Esophagus mucosa (tissue), 1 donor: ENCODE results near the gene UBAP1. TPM values are rescaled to one million over a fixed set of nuclear protein-coding genes. Genes with fewer than 3 reads are reported as not detected.
"Not testable (repeated sequence)": the region's sequence is repeated elsewhere in the genome, so short reads cannot be mapped to it uniquely, and the experiment has no call there.

Source experiments
- ATAC-seq: fragments of 200-7000 bp; cut with Tn5 transposase; one replicate; pipeline ENCODE4 v1.9.1; 2020
- total RNA-seq: library from RNA; stranded (reverse); gene quantifications from one replicate; pipeline ENCODE4 v1.2.4, GENCODE V29; 2023
- donor health status: DM: yes; HTN: yes; CAD: no.

UBAP1 gene
- total RNA-seq, 1 donor from 2014 or later, result 63.9 TPM

DNA sequence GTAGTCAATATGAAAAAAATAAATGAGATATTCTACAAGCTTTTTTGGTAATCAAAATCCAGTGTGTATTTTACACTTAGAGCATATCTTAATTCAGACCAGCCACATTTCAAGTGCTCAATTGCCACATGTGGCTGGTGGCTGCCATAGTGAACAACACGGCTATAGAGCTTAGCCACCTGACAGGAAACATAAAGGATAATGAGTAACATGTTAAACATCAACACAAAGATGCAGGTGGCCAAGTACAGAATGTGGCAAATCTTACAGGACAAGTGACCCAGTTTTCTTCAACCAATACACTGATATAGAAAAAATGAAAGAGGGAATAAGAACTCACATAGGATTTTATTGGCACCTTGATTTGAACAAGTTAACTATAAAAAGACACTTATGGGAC lies 88.8 kb downstream of the UBAP1 start:
- ATAC-seq, result no peak

DNA sequence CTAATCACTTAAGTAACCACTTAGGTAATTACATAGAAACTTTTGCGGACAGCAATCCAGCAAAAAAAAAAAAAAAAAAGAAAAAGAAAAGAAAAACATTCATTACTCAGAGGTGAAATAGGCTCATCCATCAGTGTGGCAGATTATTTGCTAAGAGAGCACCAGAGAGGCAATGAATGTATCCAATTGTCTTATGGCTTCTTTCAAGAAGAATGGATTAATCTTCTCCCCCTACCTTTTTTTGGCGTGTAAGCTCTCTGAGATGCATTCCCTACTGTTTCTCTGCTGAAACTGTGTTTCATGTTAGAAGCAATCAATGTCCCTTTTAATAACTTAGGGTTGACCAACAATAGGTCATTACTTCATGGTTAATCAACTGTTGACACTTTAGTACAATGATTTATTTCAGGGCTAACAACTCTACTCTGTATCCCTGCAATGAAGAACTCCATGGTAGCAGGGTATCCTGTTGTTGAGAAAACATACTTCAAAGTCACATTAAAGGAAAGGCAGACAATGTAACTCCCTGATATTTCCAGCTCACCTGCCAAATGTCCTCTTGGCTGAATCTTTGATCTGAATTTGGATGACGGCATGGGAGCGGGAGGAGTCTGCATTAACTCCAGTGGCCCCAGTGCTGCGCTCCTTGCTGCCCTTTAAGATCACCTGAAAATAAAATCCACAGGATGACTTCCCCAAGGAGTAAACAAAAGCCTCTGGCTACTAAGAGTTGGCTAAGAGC lies 92.6 kb downstream of the UBAP1 start:
- ATAC-seq, result no peak

DNA sequence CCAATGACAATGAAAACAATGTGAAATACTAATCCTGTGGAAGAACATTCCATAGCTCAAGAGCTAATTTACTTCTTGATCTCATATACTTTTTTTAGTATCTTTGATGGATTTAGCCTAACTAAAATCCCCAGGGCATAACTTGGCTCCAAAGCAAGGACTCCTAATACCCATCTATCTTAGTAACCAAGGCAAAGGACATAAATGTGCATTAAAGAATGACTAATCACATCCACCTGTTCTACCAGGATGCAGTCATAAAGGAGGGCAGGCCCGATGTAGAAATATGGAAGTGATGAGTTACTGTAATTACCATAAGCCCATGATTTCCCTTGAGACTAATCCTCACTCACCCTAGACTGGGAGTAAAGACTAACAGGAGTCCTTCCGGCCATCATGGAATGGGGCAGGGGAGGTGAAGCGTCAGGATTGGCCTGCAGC lies 93.3 kb downstream of the UBAP1 start:
- peak; percentile 92 for ATAC-seq

DNA sequence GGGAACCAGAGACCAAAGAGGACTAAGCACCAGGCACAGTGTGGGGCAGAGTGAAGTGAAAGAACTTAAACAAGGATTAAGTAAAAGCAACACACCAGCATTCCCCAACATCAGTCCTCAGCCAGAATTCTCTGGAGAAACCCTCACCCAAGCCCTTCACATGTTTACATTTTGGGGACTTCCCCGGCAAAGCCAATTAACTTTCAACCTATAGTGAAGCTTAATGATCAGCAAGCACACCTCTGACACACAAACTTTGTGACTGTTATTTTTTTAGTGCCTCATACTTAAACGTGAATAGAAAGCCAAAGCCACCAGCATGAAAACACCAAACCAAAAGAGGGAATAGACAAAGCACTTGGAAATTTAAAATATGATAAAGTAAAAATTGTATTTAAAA lies 94.7 kb downstream of the UBAP1 start:
- not testable (repeated sequence) for ATAC-seq

DNA sequence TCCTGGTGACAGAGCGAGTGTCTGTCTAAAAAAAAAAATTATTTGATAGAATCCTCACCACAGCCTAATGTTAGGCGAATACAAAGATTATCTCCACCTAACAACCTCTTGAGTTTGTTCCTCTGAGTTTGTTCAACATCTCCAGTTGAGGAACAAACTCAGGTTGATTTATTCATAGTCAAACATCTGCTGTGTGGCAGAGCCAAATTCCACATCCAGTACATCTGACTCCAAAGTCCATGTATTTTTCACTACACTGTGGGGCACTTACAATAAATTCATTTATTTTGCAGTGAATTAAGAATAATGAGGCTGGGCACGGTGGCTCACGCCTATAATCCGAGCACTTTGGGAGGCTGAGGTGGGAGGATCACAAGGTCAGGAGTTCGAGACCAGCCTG lies 97.0 kb downstream of the UBAP1 start:
- no peak for ATAC-seq

DNA sequence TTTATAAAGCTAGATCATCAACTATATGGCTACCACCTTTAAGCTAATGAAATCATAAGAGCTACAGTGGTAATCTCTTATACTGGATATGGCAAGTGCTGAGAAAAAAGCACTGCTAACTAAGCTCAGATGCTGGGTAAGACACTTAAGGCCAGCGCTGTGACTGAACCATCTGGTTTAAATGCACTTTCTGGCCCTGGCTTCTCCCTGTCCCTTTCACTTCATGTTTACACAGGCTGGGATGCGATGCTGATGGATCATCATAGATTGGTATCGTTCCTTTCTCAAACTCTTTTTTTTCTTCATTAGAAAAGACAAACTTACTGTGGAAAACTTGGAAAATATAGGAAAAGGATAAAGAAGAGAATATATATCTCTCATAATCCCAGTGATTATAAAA lies 97.9 kb downstream of the UBAP1 start:
- no peak for ATAC-seq

DNA sequence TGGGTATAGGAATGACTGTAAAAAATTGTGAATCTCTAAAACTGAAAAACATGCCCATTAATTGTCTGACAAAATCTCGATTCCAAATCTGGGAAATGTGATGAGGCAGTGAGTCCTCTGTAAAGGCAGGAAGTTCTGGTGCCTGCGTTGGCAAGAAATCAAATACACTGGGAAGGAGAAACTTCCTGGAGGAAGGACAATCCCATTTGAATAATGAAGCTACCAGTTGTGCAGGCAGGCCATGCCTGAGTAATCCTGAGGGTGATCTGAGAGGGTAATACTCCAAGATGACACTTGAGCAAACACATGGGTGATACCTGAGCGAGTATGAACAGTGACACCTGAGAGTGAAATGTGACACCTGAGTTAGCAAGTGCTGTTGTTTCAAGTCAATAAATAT lies 100.6 kb downstream of the UBAP1 start:
- peak; percentile 79 for ATAC-seq

DNA sequence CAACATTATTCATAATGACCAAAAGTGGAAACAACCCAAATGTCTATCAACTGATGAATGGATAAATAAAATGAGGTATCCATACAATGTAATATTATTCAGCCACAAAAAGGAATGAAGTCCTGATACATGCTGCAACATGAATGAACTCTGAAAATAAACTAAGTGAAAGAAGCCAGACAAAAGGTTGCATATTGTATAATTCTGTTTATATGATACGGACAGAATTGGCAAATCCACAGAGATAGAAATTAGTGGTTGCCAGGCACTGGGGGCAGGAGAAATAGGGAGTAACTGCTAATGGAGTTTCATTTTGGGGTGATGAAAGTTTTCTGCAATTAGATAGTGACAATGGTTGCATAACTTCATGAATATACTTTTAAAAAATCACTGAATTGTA lies 103.3 kb downstream of the UBAP1 start:
- ATAC-seq, result no peak

DNA sequence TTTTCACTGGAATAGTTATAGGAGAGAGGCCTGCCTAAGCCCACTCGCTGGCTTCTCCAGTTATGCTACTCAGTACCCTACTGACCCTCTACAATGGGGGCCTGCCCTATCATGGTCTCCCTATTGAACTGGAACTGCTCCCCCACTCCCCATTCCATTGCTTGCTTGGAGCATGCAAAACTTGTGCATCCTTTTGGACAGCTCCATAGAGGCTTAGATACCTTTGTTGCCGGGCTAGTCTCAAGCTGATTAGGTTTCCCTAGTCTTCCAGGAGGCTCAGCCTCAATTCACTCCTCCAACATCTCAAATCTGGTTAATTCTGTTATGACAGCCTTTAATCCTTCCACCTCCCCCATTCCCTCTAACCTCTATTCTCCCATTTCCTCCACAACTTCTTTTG lies 110.3 kb downstream of the UBAP1 start:
- no peak for ATAC-seq

DNA sequence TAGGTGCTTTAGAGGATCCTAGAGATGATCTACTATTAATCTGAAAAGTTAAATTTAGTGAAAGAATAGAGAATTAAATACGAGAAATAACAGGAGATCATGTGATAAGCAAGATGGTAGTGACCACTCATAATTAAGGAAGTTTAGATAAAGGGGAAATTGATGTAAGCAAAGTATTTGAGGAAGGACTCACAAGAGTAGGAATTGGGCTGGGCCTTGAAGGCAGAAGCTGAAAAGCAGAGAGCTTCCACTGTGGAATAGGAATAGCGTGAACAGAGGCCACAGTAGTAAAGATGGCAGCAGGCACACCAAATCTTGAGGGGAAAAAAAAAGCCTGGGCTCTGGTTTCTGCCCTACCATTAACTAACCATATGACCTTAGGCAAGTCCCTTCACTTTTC lies 112.2 kb downstream of the UBAP1 start:
- ATAC-seq, result no peak

DNA sequence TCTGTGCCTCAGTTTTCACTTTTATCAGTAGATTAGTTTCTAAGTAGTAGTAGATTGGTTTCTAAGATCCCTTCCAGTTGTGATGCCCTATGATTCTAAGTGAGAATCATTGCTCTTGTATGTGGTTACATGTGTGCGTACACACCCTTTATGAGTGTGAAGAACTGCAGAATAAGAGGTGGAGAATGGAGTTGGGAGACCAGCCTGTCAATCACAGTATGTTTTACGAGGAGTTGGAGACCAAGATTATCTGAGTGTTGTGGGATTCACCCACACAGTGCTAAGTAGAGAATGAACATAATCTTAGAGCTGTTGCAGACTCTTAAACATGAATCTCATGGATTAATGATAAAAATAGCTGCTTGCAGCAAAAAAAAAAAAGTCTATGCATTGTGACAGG lies 112.6 kb downstream of the UBAP1 start:
- ATAC-seq, result no peak

DNA sequence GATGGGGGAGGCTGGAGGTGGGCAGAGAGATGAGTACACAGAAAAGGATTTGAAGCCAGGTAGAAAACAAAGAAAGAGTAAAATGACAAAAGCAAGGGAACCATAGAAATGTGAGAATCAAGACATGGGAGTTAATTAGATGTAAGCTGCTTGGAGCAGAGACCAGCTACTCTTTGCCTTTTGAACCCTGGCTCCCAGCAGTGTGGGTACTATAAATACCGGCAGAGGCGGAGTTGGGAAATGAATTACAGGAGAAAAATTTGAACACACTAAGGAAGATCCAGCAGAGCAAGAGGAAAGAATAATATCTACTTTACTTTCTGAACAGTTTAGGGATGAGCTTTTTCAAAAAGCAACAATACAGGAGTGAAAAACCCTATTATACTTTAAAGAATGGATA lies 113.7 kb downstream of the UBAP1 start:
- ATAC-seq, result no peak

DNA sequence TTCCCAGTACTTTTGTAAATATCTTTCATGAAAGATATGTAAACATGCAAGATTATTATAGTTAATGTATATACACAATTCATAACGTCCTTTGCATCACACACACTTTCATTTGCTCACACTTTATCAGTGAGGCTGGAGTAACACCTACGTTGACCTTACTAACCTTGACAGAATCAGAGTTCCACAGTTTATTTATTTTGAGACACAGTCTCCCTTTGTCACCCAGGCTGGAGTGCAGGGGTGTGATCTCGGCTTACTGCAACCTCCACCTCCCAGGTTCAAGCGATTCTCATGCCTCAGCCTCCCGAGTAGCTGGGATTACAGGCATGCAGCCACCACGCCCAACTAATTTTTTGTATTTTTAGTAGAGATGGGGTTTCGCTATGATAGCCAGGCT lies 122.2 kb downstream of the UBAP1 start:
- not testable (repeated sequence) for ATAC-seq

Other genes with a start within 250 kb of the UBAP1 start
- gene UBAP2, start 130.2 kb upstream of the UBAP1 start, total RNA-seq, result 23.4 TPM
- gene DCAF12, start 52.3 kb upstream of the UBAP1 start, total RNA-seq, result 39.5 TPM
- 2.0 TPM for gene KIF24, start 150.2 kb downstream of the UBAP1 start, total RNA-seq
- 19.9 TPM for gene NUDT2, start 150.5 kb downstream of the UBAP1 start, total RNA-seq
- gene MYORG, start 197.9 kb downstream of the UBAP1 start, total RNA-seq, result 5.4 TPM